Measurements from ENCODE around the gene STARD13. TPM values are rescaled to one million over a fixed set of nuclear protein-coding genes. Genes with fewer than 3 reads are reported as not detected.

STARD13 gene
- total and polyA plus RNA-seq, 9 donors = 7.2 to 31.5 (median 14.0) TPM

DNA sequence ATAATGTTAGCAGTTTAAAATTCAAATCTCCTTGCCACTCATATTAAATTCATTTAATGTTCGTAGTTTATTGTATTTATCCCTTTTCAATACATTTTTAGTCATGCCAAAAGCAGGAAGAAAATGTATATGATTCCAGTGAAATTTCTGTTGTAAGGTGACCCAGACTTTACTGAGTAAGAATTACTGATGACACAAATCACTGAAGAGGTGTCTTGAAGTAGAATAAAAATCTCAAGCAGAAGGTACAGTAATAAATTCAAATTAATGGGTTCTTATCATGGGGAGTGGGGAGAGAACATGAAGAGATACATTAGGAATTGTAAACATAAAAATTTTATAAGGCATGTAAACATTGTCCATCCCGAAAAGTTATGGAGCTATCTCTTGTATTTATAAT, 19.9 kb downstream of the STARD13 start:
- no peak overlapping the region for H3K27ac ChIP-seq
- no peak for DNase-seq
- intact Hi-C loops (cut with DNase I) = no loop called here
- no peaks in the 10 kb centered on the region for H3K9me3 ChIP-seq
- no peak overlapping the region for H3K4me3 ChIP-seq
- TF ChIP-seq, protein P1, sequence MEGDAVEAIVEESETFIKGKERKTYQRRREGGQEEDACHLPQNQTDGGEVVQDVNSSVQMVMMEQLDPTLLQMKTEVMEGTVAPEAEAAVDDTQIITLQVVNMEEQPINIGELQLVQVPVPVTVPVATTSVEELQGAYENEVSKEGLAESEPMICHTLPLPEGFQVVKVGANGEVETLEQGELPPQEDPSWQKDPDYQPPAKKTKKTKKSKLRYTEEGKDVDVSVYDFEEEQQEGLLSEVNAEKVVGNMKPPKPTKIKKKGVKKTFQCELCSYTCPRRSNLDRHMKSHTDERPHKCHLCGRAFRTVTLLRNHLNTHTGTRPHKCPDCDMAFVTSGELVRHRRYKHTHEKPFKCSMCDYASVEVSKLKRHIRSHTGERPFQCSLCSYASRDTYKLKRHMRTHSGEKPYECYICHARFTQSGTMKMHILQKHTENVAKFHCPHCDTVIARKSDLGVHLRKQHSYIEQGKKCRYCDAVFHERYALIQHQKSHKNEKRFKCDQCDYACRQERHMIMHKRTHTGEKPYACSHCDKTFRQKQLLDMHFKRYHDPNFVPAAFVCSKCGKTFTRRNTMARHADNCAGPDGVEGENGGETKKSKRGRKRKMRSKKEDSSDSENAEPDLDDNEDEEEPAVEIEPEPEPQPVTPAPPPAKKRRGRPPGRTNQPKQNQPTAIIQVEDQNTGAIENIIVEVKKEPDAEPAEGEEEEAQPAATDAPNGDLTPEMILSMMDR (IDR thresholded peaks at IDR 0.05) = no peak
- TF ChIP-seq EP300 (IDR thresholded peaks at IDR 0.05) (no peak), POLR2A (IDR thresholded peaks at IDR 0.05) (no peak)
- H3K27me3 ChIP-seq = no peaks in the 10 kb centered on the region
- WGBS, 3 donors = 54 to 71% (median 60%) methylated on average over 2 of the region's 2 CpGs
- peaks cover 13% of the 10 kb centered on the region for H3K4me1 ChIP-seq (ENCODE audit: insufficient read depth)
- H3K36me3 ChIP-seq = no peaks in the 10 kb centered on the region

DNA sequence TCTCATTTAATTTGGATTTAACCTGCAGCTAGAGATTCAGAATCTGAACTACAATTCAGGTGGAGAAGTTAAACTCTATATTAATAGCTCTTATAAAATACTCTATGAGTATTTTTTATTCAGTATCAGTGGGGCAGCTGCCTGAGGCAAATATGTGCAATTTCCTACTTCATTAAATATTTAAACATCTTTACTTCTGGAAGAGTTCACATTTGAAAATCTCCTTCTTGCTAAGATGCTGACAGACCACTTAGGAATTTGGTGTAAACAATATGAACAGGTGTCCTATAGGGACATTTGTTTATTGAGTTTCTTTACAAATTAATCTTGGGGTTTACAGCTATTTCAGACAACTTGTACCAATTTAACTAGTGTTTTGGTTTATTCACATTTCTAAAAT, 20.4 kb downstream of the STARD13 start:
- Histone ChIP-seq H3K4me3 (no peak overlapping the region), H3K27ac (no peak overlapping the region), H3K4me1 (ENCODE audit: insufficient read depth) (peaks cover 15% of the 10 kb centered on the region), H3K27me3 (no peaks in the 10 kb centered on the region), H3K9me3 (no peaks in the 10 kb centered on the region), H3K36me3 (no peaks in the 10 kb centered on the region)
- DNase-seq = no peak
- TF ChIP-seq EP300 (IDR thresholded peaks at IDR 0.05) (no peak), POLR2A (IDR thresholded peaks at IDR 0.05) (no peak)
- TF ChIP-seq, protein P1 (IDR thresholded peaks at IDR 0.05) = no peak
- intact Hi-C loops (cut with DNase I) = no loop called here

DNA sequence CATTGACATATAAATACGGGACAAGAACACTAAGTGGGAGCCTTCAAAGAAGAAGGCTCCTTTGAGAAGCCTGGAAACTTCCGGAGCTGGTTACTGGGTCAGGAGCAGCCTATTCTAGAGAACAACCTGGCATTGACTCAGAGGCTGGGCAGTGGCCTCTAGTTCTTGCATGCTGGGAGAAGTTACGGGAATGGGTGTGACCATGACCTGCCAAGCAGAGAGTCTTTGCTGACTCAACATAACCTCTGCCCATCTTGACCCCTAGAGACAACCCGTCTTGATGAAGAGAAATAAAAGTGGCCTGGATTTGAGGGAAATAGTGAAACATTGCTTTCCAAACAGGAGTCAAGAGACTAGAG, 21.0 kb downstream of the STARD13 start:
- DNase-seq = no peak
- Histone ChIP-seq H3K4me1 (ENCODE audit: insufficient read depth) (peaks cover 15% of the 10 kb centered on the region), H3K27ac (no peak overlapping the region), H3K36me3 (no peaks in the 10 kb centered on the region), H3K9me3 (no peaks in the 10 kb centered on the region), H3K4me3 (no peak overlapping the region), H3K27me3 (no peaks in the 10 kb centered on the region)
- TF ChIP-seq EP300 (IDR thresholded peaks at IDR 0.05) = no peak
- 84 to 95% (median 87%) methylated on average over 4 of the region's 4 CpGs for WGBS, 3 donors
- intact Hi-C loops (cut with DNase I) = no loop called here

DNA sequence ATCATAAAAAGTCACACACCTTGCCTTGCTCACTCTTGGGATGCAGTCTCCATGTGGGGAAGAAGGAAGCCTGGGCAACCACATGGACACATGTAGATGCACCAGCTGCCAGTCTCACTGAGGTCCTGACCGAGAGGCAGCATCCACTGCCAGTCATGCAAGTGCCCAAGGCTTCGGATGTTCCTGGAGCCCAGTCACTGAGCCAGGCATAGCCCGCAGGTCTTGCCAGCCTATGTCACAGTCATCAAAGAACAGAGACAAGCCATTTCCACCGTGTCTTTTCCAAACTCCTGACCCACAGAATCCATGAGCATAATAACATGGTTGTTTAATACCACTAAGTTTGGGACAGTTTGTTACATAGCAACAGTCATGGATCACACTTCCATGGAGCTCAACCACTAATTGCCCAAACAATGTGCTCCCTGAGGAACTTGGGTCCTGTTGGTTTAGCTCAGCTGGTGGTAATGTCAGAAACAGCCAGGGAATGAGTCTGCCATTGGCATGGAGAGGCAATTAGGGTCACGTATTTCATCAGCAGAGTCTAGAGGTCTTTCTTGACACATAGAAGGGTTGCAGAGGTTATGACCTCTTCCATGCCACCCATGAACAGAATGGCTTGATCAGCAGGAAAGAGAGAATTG, 21.5 kb downstream of the STARD13 start:
- Histone ChIP-seq H3K36me3 (no peaks in the 10 kb centered on the region), H3K27ac (no peak overlapping the region), H3K27me3 (no peaks in the 10 kb centered on the region), H3K4me1 (ENCODE audit: insufficient read depth) (peaks cover 12% of the 10 kb centered on the region), H3K9me3 (no peaks in the 10 kb centered on the region), H3K4me3 (no peak overlapping the region)
- WGBS, 3 donors = 98 to 100% (median 99%) methylated on average over 5 of the region's 5 CpGs
- TF ChIP-seq EP300 (IDR thresholded peaks at IDR 0.05) = no peak
- TF ChIP-seq, protein P1 (IDR thresholded peaks at IDR 0.05) = no peak
- DNase-seq = no peak
- intact Hi-C loops (cut with DNase I) = no loop called here

DNA sequence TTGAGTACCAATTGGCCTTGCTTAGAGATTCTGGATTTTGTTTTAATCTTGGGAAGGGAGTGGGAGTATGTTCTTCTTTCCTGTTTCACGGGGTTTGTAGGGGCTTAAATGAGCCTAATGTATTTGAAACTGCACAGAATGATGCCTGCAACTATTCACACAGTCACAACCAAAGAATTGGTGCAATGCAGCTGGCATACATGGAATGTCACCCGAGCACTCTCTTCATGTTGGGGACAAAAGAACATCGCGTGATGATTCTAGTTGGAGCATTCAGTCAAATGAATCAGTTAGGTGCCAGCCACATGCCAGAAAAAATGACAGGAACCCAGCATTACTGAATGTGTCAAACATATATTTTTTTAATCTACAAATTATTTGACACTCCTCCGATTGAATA, 22.1 kb downstream of the STARD13 start:
- H3K9me3 ChIP-seq = no peaks in the 10 kb centered on the region
- H3K27me3 ChIP-seq = no peaks in the 10 kb centered on the region
- DNase-seq = no peak
- no peak overlapping the region for H3K27ac ChIP-seq
- peaks cover 15% of the 10 kb centered on the region for H3K4me1 ChIP-seq (ENCODE audit: insufficient read depth)
- 69 to 90% (median 87%) methylated on average over 5 of the region's 5 CpGs for WGBS, 3 donors
- no peaks in the 10 kb centered on the region for H3K36me3 ChIP-seq
- H3K4me3 ChIP-seq = no peak overlapping the region
- intact Hi-C loops (cut with DNase I) = no loop called here
- TF ChIP-seq, protein P1 (IDR thresholded peaks at IDR 0.05) = no peak
- TF ChIP-seq POLR2A (IDR thresholded peaks at IDR 0.05) = no peak
